HG02973 (cell line): ENCODE results near the gene SH3BP2.

Experiments
- ATAC-seq: cut with Tn5 transposase; IDR thresholded peaks from one replicate; pipeline ENCODE4 v1.9.1; 2021; ENCODE audit warnings: moderate library complexity; ENCODE audit not compliant: unreplicated experiment

The SH3BP2 gene

DNA sequence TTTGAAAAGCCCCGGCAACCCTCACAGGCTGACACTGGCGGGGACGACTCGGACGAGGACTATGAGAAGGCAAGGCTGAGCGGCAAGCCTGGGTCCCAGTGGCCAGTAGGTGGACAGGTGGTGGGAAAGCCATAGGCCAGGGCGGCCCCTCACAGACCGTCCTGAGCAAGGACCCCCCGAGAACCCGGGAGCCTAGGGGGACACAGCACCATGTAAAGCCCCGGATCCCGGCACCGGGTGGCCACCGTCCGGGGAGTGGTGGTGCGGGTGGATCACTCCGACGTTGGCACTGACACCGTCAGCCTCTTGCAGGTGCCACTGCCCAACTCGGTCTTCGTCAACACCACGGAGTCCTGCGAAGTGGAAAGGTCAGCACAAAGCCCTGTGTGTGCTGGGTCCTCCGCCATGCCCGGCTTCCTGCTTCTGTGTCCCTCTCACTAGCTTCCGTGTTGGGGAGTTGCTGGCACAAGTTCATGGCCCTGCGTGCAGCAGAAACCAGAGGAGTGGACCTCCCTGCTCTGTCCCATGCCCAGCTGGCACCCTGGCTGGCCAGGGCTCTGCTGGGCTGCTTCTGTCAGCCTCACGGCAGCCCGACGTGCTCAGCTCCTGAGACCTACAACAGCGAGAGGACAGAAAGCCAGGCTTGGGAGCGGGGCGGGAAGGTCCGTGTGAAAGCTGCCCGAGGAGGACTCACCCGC is 38.9 kb downstream of the SH3BP2 start:
- ATAC-seq = no peak

DNA sequence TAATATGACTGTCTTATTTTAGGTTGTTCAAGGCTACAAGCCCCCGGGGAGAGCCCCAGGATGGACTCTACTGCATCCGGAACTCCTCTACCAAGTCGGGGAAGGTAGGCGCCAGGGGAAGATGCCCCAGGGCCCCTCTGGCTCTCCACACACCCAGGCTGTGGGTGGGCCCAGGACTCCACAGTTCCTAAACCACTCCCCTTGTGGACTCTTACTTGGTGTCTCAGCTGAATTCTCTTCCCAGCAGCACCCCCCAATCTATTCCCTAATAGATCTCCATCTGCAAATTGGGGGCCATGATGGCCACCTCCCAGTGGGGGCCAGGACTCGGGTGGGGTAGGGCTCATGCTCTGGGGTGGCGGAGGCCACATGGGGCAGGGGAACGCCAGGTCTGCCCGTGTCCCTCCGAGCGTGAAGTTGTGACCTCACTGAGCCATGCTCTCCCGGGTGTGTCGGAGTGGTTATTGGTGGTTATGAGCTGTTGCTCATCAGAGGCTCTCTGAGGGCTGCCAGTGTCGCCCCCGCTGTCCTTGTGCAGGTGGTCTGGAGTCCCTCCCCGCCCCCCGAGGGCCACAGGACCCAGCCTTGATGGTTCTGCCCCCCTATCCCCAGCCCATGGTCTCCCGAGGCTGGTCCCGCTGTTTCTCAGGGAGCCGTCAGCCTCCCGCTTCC is 39.6 kb downstream of the SH3BP2 start:
- ATAC-seq = peak; percentile 56

DNA sequence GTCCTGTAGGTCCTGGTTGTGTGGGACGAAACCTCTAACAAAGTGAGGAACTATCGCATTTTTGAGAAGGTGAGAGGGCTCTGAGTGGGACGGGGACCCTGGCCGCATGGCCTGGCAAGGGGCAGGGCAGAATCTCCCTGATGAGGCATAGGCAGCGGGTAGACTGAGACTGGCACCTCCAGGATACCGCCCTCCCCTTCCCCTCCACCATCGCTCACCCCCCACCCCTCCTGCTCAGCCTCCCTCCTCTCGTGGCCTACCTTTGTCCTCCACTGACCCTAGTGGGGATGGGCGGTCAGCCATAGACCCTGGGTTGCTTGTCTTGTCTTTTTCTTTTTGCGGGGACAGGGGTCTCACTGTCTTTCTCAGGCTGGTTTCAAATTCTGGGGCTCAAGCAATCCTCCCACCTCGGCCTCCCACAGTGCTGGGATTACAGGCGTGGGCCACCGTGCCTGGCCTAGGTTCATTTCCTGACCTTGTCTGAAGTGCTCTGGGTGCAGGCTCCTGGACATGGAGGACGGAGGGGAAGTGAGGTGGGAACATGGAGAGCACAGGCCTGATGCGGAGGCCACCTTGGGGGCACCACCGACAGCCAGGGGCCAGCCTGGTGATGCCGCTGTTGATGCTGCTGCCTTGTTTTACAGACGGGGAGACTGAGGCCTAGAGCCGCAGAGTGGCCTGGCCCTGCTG is 40.2 kb downstream of the SH3BP2 start:
- ATAC-seq = no peak

DNA sequence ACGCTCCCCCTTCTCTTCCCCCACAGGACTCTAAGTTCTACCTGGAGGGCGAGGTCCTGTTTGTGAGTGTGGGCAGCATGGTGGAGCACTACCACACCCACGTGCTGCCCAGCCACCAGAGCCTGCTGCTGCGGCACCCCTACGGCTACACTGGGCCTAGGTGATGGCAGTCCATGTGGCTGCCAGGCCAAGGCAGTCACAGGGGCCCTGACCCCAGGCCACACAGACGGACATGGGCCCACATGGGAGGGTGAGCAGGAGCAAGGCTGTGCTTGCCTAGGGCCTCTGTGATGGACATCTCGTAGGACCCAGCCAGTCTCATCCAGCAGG is 40.8 kb downstream of the SH3BP2 start:
- ATAC-seq = no peak

DNA sequence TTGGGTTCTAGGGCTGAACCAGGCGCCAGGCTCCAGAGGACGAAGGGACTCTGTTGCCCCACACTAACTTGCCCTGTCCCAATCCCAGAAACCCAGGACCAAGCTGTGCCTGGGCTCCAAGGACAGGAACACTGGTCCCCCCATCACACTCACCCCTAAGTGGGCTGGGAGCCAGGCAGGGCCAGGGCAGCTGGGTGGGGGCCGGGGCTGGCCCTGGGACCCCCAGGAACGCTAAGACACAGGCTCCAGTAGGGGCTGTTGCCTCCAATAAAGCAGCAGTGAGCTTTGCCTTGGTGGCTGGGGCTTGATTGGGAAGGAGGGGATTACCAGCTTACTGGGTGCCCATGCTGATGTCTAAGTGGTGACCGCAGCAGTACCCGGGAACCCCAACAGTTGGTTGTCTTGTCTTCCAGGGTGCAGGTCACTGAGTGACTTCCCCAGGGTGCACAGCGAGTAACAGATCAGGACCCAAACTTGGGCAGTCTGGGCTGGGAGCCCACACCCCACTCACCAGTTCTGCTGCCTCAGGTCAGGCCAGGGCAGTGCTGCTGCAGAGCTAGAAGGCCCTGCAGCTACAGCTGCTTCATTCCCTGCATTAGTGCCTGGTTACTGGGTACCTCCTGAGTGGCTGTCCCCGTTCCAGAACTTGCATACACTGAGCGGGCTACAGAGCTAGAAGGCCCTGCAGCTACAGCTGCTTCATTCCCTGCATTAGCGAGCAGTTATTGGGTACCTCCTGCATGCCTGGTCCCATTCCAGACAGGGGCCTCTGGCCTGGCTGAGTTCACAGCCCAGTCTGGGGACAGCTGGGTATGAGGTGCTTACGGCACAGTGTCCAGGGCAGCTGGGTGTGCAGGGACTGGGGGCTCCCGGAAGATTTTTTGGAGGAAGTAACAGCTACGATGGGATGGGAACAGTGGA is 41.4 kb downstream of the SH3BP2 start:
- no peak for ATAC-seq

DNA sequence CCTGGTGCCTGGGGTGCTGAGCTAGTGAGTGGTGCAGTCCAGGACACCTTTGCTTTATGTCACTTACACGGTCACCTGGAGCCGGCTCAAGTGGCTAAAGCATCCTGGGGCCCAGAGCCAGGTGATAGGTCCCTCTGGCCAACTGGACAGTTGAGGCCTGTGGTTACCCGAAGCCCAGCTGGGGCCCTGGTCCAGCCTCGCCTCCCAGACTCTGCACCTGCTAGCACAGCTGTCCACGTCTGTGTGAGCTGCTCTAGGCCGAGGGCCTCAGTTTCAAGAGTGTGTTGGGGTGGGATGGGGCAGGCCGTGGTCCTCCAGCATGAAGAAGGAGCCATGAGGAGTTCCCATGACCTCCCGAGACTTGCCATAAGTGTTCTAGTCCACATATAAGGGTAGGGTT is 43.1 kb downstream of the SH3BP2 start:
- no peak for ATAC-seq

DNA sequence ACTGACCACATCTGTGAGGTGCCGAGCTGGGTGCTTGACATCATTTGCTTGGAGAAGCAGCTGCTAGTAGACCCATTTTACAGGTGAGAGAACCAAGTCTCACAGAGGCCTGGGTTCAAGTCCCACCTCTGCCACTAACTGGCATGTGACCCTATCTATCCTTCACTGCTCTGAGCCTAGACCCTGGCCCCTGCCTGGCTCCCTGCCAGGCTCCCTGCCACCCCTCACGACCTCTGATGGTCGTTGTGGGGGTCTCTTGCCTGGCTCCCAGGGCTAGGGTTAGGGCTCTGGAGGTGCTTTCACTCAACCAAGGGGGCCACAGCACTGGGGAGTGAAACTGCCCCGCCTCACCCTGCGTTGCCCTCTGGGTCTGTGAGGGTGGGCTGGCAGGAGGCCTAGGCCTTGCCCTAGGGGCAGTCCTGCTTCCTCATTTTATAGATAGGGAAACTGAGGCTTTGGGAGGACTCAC is 43.5 kb downstream of the SH3BP2 start:
- no peak for ATAC-seq

DNA sequence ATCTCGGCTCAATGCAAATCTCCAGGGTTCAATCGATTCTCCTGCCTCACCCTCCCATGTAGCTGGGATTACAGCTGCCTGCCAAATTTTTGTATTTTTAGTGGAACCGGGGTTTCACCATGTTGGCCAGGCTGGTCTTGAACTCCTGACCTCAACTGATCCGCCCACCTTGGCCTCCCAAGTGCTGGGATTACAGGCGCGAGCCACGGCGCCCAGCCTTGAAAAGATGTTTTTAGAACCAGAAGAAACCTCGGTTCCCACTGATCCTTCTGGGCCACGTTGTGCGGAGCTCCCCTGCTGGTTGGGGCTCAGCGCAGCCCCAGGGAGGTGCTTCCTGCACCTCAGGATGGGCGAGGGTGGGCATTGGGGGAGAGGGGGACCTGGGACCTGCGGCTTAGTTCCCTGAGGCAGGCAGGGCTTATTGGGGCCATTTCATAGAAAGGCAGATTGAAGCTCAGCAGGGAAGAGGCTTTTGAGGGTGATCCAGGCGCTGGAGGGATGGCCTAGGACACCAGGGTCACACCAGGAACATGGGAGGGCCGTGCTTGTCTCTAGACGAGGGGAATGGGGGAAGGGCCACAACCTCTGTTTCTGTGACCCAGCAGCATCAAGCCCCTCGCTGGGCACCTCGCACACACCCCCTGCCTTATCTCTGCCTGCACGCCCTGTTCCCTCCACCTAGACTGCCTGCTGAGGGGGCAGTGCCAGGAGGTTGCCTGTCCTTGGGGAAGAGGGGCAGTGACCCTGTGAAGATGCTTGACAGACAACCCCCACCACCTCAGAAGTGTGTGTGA is 44.4 kb downstream of the SH3BP2 start:
- ATAC-seq = no peak

DNA sequence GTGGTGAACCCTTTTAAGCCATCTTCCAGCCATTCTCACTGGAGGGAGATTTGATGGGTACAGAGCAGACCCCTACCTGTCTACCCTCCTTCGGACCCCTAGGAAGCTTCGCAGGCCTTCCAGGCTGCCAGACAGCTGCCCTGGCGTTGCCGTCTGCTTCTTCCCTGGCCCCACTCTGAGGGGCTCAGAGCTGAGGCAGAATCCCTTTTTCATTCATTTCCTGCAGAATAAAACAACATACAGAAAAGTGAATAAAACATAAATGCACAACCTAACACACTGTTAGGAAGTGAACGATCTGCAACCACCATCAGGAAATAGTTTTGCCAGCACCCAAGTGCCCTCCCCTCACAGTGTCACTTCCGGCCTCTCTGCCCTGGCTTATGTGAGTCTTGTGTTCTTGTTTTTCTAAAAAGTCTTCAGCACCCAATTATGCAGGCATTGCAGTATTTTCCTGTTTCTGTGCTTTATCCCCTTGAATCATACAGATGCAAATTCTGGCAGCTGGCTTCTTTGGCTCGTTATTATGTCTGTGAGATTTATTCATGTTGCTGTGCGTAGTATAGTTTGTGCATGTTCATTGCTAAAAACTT is 45.1 kb downstream of the SH3BP2 start:
- no peak for ATAC-seq

DNA sequence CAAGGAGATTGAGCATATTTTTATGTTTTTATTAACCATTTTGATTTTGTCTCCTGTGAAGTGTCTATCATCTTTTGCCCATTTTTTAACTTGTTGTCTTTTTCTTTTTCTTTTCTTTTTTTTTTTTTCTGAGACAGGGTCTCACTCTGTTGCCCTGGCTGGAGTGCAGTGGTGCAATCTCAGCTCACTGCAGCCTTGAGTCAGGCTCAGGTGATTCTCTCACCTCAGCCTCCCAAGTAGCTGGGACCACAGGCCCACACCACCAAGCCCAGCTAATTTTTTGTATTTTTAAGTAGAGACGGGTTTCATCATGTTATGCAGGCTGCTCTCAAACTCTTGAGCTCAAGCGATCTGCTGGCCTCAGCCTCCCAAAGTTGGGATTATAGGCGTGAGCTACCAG is 46.2 kb downstream of the SH3BP2 start:
- no peak for ATAC-seq

DNA sequence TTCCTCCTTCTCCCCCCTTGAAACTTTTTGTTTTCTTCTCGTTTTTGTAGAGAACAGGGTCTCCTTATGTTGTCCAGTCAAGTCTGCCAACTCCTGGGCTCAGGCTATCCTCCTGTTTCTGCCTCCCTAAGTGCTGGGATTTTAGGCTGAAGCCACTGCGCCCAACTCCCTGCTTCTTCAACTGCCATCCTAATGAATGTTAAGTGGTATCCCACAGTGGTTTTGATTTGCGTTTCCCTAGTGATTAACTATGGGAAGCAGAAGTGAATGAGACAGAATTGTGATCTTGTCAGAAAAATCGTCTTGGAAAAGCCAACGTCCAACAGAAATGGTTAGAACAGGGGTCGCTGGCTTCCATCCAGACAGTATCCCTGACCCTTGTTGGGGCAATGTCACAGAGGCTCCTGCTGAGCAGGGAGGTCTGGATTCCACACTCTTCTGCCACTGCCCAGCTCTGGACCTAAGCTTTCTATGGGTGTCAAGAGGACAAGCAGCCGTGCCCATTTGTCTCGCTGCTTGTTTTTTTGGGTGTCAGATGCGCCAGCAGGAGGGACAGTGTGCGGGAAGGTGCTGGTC is 49.9 kb downstream of the SH3BP2 start:
- ATAC-seq = no peak

DNA sequence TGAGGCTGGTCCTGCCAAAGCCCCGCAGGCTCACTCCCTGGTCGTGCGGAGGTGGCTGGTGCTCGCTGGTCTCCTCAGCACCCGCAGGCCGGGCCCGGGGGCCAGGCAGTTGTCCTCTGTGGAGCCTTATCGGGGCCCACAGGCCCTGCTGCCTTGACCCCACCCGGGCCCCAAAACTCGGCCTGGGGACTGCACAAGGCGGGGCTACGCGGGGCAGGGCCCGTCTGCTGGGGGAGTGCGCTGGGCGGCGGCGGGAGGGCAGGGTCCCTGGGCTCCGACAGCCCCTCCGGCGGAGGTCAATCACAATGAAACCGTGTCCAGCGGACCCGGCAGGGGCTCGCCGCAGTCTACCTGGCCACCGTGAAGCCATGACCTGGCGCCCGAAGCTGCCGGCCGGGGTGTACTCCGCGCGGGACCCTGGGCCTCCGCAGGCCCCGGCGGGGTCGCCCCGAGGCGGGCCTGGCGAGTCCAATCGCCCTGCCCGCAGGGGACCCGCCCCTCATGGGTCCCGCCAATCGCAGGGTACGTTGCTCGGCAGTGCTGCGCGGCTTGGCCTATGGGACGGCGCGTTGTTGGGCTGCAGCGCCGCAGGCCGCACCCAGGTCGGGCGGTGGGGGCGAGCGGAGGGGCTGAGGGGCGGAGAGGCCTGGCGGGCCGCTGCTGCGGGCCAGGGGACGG is 50.5 kb downstream of the SH3BP2 start, which contains the start of gene ADD1:
ADD1 (plus strand) TSS at position 582 of the 678 bp plus-strand sequence. CDS start 32,072 bp downstream, outside the sequence.
- ATAC-seq = peak; percentile 74

DNA sequence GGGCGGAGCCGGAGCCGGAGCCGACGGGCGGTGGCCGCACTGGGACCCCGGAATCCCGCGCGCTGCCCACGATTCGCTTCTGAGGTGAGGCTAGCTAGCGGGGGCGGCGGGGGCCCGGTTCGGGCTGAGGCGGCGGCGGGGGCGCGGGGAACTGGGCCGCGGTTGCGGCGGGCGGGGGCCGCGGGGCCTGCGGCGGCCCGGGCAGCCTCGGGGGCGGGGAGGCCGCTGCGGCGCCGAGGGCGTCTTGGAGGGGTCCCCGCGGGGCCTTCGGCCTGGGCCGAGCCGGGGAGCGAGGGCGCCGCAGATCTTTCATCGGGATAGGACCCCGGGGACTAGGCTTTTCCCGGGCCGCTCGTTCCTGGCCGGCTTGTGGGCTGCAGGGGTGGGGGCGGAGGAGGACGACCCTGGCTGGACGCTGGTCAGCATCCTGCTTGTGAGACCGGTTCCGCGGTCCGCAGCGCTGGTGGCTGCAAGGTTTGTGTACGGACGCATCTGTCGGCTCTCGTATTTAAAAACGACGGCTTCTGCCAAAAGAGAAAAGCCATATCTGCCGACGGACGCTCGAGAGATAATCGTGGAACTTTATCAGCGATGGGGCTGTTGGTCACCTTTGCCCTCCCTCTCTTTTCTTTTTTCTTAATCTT is 51.2 kb downstream of the SH3BP2 start:
- peak; percentile 17 for ATAC-seq

DNA sequence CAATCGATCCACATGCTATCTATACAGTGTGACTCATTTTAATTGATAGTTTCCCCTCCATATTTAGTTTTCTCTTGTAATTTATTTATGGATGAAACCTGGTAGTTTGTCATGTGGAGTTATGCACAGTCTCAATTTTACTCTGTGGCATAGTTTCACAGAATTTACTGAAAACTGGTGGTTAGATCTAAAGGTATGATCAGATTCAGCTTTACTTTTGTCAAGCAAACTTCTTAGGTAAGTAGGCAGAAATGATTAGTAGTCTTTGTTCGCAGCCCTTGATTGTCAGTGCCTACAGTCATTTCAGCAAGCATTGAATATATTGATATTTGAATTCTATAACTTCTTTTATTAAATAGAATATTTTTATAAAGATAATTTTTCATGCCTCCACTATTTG is 53.3 kb downstream of the SH3BP2 start:
- no peak for ATAC-seq

DNA sequence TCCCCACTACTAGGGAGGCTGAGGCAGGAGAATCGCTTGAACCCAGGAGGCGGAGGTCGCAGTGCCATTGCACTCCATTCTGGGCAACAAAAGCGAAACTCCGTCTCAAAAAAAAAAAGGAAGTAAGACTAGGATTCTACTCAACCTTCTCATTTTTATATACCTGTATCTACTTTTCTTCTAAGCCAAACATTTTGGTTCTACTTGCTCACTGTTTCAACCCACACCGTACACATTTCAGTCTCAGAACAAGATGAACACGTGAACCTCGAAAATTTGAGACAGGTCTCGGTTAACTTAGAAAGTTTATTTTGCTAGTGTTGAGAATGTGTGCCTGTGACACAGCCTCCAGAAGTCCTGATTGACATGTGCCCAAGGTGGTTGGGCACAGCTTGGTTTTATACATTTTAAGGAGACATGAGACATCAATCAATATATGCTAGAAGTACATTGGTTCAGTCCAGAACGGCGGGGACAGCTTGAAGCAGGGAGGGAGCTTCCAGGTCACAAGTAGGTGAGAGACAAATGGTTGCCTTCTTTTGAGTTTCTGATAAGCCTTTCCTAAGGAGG is 54.5 kb downstream of the SH3BP2 start:
- ATAC-seq = no peak

DNA sequence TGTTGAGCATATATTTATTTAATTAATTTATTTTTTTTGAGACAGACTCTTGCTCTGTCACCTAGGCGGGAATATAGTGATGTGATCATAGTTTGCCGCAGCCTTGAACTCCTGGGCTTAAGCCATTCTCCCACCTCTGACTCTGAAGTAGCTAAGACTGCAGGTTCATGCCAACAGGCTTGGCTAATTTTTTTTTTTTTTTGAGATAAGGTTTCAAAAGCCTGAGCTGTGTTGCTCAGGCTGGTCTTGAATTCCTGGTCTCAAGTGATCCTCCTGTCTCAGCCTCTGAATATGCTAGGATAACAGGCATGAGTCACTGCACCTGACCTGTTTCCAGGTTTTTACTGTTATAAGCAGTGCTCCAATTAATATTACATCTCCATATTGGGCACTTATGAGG is 55.6 kb downstream of the SH3BP2 start:
- no peak for ATAC-seq

DNA sequence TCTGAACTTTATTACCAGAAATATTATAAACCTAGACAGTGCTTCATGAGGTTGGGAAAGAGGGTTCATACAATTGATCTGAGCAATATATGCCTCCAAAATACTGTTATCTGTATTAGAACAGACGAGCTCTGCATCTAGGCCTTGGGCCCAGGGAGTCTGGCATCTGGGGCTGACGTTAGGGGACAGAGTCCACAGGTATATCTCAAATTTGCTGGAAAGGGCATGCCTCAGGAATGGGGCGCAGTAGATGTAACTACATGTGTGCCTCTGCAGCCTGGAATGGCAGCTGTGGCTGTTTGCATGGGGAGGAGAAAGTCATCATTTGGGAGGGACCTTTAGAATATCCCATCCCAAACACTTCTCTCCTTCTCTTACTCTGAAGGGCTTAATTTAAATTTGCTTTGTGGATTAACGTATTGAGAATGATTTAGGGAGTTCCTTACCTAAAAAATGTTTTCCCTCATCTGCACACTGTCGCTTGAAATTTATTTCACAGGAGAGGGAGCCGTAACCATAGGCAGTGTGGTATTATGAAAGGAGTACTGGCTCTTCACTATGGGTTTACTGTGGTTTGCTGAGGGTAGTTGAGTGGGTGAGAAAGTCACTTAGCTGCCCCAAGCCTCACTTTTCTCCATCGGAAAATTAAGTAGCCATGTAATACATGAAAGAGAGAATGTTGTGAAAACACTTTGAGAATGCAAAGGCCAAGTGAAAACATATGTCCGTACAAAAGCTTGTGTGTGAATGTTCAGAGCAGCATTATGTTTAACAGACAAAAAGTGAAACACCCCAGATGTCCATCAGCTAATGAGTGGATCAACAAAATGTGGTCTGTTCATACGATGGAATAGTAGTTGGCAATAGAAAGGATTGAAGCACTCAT is 56.6 kb downstream of the SH3BP2 start:
- ATAC-seq = no peak
